LNCaP clone FGC (cell line): Measurements from ENCODE around the gene TOMM70.
"Not testable (repeated sequence)": the region's sequence is repeated elsewhere in the genome, so short reads cannot be mapped to it uniquely, and the experiment has no call there.

Source experiments
- DNase-seq: peaks from one replicate; pipeline ENCODE4 v3.0.0-alpha.2; 2011; ENCODE audit warnings: low read depth
- H3K4me3 ChIP-seq: 2 replicates; pipeline ENCODE4 v1.5.1; 2011; ENCODE audit warnings: mild to moderate bottlenecking, low read depth, low read length, control low read depth
- TF ChIP-seq, protein P1 (sequence below): IDR thresholded peaks from 2 replicates; pipeline ENCODE4 v1.5.1; 2012; ENCODE audit warnings: mild to moderate bottlenecking; ENCODE audit not compliant: control insufficient read depth, insufficient read depth; ENCODE audit errors: extremely low read depth

The TOMM70 gene

DNA sequence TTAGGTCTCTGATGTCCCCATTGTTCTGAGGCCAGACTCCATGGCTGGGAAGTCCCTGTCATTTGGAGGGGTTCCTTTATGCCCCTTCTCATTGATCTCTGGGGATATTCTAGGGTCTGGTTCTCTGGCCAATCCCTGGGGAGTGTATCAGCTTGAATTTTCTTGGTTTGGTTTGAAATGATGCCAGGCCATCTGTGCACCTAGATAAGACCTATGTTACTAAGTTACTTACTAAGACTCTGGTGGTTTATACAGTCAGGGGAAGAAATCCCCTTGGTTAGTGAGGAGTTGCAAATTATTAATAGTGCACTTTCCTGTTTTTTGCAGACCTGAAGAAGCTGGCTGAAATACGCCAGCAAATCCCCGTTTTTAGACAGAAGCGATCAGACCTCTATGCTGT, 46.0 kb downstream of the TOMM70 start:
- TF ChIP-seq, protein P1, sequence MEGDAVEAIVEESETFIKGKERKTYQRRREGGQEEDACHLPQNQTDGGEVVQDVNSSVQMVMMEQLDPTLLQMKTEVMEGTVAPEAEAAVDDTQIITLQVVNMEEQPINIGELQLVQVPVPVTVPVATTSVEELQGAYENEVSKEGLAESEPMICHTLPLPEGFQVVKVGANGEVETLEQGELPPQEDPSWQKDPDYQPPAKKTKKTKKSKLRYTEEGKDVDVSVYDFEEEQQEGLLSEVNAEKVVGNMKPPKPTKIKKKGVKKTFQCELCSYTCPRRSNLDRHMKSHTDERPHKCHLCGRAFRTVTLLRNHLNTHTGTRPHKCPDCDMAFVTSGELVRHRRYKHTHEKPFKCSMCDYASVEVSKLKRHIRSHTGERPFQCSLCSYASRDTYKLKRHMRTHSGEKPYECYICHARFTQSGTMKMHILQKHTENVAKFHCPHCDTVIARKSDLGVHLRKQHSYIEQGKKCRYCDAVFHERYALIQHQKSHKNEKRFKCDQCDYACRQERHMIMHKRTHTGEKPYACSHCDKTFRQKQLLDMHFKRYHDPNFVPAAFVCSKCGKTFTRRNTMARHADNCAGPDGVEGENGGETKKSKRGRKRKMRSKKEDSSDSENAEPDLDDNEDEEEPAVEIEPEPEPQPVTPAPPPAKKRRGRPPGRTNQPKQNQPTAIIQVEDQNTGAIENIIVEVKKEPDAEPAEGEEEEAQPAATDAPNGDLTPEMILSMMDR = no peak
- no peak for DNase-seq
- no peak overlapping the region for H3K4me3 ChIP-seq

- no peak for DNase-seq
Measured at GRCh38 chr3:100352296-100353231, 48.3 kb downstream of the TOMM70 start.

GRCh38 chr3:100351770-100352169, 49.1 kb downstream of the TOMM70 start:
- not testable (repeated sequence) for DNase-seq, H3K4me3 ChIP-seq

More at GRCh38 chr3:100352296-100353231, 48.3 kb downstream of the TOMM70 start:
- H3K4me3 ChIP-seq = no peak overlapping the region
- TF ChIP-seq, protein P1 = no peak

- TF ChIP-seq, protein P1 = no peak
- no peak overlapping the region for H3K4me3 ChIP-seq
- DNase-seq = no peak
Measured at GRCh38 chr3:100348727-100349126, 52.2 kb downstream of the TOMM70 start.

GRCh38 chr3:100340527-100340926, 60.4 kb downstream of the TOMM70 start:
- DNase-seq = no peak
- no peak overlapping the region for H3K4me3 ChIP-seq
- TF ChIP-seq, protein P1 = no peak

DNA sequence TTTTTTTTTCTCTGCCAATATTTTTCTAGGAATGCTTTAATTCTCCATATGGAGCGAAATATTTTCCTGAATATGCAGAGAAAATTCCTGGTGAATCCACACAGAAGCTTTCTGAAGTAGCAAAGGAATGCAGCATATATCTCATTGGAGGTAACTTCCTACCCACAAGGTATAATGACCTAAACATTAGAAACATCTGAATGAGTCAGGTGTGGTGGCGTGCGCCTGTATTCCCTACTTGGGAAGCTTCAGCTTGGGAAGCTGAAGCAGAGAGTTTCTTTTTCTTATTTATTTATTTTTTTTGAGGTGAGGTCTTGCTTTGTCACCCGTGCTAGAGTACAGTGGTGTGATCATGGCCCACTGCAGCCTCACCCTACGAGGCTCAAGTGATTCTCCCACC, 61.1 kb downstream of the TOMM70 start:
- no peak overlapping the region for H3K4me3 ChIP-seq
- TF ChIP-seq, protein P1 = no peak
- DNase-seq = no peak

- no peak overlapping the region for H3K4me3 ChIP-seq
- TF ChIP-seq, protein P1 = no peak
- DNase-seq = no peak
Measured at GRCh38 chr3:100338911-100339310, 62.0 kb downstream of the TOMM70 start.

GRCh38 chr3:100336229-100336628, 64.7 kb downstream of the TOMM70 start:
- DNase-seq, H3K4me3 ChIP-seq: not testable (repeated sequence)
